Glomerular visceral epithelial cell (primary cell): ENCODE data around the gene DEFB114.
"Not testable (repeated sequence)": the region's sequence is repeated elsewhere in the genome, so short reads cannot be mapped to it uniquely, and the experiment has no call there.

Experiments used
- DNase-seq: peaks from one replicate; pipeline ENCODE4 v3.0.0-alpha.2; 2016; ENCODE audit errors: extremely low spot score

DEFB114 gene, protein sequence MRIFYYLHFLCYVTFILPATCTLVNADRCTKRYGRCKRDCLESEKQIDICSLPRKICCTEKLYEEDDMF

DNA sequence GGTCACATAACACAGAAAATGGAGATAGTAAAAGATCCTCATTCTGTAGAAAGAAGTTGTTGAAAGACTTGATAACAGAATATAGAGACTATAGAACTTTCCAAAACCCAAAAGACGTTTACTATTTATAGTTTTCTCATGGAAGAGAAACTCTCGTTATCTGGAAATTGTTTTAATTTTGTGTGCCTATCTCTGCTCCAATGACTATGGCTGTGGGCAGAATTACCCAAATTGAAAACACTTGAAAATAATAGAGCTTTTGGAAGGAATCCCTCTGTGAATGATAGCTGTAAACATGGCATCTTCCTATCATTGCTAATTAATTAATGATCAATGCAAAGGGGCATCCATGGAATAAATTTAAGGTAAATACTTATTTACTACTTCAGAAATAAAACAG is at the start of gene DEFB114:
DEFB114 (minus strand) TSS at position 101 of the 400 bp plus-strand sequence; CDS start at position 42, 59 bp downstream.
- DNase-seq, result no peak

GRCh38 chr6:50007819-50008218 is 43.9 kb upstream of the DEFB114 start:
- DNase-seq, result no peak

GRCh38 chr6:50003139-50003538 is 39.2 kb upstream of the DEFB114 start:
- no peak for DNase-seq

DNA sequence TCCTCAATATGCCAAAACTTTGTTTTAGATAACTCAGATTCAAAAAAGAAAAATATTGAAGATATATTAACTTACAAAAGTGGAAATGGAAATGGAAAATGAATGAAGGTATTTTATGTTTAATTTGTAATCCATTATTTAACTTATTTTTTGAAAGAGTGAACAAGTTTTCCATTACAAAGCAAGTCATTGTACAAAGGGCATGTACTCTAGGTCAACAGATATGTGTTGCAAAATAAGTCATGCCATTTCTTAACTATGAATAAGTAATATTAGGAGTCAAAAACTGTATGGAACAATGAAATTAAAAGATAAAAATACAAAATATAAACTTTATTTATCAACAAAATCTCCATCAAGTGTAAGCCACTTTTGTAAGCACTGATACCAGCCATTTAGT is 31.3 kb upstream of the DEFB114 start:
- no peak for DNase-seq

DNA sequence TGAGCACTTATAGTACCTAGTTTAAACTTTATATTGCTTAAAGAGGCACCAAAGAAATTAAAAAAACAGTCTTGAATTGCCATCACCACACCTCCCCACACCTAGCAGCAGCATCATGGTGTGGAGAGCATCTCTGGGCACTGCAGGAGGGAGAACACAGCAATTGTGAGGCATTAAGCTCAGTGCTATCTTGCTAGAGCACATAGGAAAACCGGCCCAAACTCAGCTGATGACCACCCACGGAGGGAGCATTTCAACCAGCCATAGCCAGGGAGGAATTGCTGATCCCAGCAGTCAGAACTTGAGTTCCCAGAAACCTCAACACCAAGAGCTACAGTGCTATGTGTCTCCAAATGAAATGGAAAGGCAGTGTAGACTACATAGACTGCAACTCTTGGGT is 24.9 kb upstream of the DEFB114 start:
- no peak for DNase-seq

GRCh38 chr6:49987749-49988148 is 23.8 kb upstream of the DEFB114 start:
- DNase-seq, result no peak

DNA sequence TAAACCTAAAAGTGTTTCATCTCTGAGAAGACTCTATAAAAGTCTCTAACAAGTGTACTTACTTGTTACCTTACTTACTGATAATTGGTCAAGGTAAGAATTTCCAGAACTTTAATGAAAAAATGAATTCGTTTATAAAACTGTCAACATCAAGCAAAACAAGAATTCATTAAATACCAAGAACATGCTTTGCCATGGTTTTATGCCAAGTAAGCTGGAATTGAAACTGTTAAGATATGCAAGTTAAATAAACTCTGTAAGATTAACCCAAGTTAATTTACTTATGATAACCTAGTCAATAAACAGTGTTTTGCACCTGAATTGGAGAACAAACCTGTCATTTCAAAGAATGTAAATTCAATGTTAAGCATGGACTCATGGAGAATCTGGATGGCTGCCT is 22.6 kb upstream of the DEFB114 start:
- DNase-seq, result no peak

- DNase-seq, result no peak
Observed at GRCh38 chr6:49982046-49982445, 18.1 kb upstream of the DEFB114 start.

GRCh38 chr6:49980898-49981297 is 16.9 kb upstream of the DEFB114 start:
- no peak for DNase-seq

- DNase-seq, result no peak
Observed at GRCh38 chr6:49979584-49979983, 15.6 kb upstream of the DEFB114 start.

GRCh38 chr6:49978332-49979226 is 14.6 kb upstream of the DEFB114 start:
- no peak for DNase-seq

- no peak for DNase-seq
Observed at GRCh38 chr6:49969605-49970004, 5.6 kb upstream of the DEFB114 start, which contains the start of gene DEFB113. DEFB113 (minus strand) TSS chr6:49969625; CDS start chr6:49969625, 0 bp downstream.

- no peak for DNase-seq
Observed at GRCh38 chr6:49966823-49967222, 2.9 kb upstream of the DEFB114 start.

DNA sequence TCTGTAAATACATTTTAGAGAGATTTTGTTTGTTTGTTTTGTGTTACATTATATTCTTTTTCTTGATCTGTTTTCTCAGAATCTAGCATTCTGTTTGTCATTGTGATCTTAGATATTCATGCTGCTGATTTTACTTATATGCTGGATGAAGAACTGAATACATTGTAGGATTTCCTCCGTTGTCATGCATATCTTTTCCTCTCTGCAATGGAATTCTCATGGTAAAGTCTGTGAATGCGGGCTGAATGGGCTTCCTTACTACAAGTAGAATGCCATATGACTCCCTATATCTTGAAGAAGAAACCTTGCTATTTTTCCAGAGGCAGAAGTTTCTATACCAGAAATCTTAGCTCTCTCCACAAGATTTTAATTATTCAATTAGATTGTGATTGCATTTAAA is 2.4 kb upstream of the DEFB114 start:
- no peak for DNase-seq

DNA sequence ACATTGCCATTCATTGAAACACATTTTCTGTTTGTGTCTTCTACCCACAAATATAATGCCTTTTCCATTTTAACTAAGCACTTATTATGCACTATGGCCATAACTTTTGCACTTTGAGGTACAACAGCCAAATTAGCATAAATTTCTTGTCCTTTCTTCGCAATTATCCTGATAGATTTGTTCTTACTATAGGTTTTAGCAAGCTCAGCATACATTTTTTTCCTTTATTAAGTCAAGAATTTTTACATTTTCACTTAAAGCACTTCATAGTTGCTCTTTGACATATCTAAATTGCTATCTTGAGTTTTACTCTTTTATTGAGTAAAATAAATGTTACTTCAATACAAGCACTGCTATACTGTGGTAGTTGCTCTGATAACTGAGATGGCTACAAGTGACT is 5.8 kb downstream of the DEFB114 start:
- no peak for DNase-seq

DNA sequence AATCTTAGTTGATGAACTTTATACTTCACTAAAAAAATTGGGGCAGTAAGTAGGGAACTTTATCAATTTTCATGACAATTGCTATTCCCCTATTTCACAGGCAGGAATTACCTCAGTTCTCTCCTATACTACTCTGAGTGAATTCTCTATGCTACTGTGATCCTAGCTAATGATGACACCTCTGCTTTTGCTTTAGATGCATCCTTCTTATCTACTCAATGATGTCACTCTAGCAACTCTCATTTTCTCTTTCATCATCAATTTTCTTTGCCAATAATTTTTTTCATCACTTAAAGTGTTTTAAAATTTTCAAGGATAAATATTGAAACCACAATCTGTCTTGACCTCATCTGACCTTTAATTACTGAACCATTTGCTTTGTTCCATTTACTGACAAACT is 8.1 kb downstream of the DEFB114 start:
- DNase-seq, result no peak

DNA sequence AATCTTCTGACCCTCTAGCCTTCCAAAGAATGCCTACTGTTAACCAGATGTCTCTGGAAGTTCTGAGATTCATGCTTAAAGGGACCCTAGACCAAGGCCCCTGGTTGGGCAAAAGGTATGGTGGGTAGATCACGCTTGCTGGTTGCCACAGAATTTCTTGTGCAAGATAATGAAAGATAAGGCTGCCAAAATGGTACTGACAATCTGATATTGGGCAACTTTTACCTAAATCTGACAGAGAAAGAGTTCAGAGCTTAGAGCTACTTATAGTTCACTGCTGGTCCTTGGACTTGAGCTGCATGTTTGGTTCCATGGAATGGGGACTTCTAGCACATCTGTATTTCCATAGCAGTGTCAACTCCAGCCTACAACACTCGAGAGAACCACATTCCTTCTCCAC is 12.0 kb downstream of the DEFB114 start:
- DNase-seq, result no peak

DNA sequence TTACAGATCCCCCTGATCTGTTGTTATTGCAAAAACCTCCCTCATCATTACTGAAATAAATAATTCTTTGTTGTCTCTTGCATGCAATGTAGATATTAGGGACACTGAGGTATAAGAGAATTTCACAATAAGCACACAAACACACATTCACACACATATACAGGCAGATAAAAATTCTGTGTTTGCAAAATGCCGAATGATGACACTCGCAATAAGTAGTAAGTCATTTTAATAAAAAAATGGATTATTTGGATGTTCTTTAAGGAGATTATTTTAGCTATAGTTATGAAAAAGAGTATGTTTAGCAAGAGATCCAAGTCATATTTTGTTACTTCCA is 13.6 kb downstream of the DEFB114 start:
- no peak for DNase-seq

GRCh38 chr6:49949062-49949461 is 14.9 kb downstream of the DEFB114 start:
- no peak for DNase-seq

DNA sequence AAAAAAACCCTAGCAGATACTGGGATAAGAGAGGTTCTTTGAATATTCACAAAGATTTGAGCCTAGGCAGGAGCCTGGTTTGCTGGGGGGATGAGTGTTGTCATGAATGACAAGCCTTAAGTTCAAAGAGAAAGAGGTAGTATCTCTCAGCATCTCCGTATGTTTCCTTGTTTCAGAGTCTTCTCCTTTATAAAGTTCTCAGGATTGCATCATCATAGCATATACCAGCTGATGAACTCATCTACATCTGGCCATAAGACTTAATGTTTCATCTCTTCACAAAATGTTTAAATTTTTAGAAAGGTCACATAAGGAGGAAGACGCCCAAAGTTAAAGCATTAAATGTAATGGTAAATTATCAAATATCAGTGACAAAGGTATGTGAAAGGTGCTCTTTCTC is 17.1 kb downstream of the DEFB114 start:
- DNase-seq, result no peak

- not testable (repeated sequence) for DNase-seq
Observed at GRCh38 chr6:49944068-49944467, 19.9 kb downstream of the DEFB114 start.

DNA sequence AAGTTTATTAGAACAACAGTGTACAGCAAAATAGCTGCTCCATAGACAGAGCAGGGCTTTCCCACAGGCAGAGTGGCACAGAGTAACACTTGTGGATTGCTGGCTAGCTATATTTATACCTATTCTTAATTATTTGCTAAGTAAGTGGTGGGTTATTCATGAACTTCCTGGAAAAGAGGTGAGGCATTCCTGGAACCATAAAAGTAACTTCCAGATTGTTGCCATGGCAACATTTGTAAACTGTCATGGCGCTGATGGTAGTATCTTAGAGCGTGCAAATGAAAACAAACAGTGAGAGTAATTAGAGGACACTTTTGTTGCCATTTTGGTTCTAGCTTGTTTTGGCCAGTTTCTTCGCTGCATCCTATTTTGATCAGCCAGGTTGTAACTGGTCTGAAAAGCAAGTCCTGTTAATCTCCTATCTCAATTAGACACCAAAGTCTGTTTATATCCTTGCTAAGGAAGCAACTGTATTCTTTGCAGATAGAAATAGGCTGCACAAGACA is 23.9 kb downstream of the DEFB114 start:
- DNase-seq, result no peak

GRCh38 chr6:49937811-49938210 is 26.2 kb downstream of the DEFB114 start:
- no peak for DNase-seq
